ENCODE data around the gene ISM1.
A peak's percentile ranks its signal among the peaks of the same experiment; 100 is the strongest.

ISM1 gene

DNA sequence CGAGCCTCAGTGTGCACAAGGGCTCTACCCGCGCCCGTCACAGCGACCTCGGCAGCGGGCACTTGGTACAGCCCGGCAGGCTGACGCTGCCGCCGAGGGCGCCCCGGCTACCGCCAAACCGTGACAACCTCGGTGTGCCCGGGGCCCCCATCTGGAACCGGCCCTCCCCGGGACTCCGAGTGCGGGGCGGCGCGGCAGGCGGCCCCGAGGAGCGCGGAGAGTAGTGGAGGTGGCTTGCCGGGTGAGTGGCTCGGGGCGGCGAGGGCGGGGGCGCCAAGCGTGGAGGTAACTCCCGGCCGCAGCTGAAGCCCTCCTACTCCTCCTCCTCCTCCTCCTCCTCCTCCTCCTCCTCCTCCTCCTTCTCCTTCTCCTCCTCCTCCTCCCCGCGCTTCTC, at the start of gene ISM1:
ISM1 (plus strand) TSS at position 371 of the 394 bp plus-strand sequence. CDS start 503 bp downstream, outside the sequence.
- DNase-seq (ENCODE audit: low read depth, low spot score) = no peak

DNA sequence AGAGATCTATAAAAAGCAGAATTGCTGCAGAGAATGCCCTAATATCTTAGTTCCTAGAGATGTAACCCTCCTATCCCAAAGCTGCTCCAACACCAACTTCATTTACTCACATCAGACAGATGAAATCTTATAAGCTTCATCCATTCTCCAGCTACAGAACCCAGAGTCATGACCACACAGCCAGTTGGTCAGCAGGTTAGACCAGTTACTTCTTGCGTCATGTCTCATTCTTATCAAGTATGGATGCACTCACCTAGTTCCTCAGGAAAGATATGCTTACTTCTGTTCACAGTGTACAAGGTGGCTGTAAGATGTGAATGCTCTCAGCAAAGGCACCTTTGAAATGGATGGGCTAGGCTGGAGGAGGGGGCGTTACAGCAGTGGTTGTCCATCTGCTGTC, 47.9 kb upstream of the ISM1 start:
- no peak for DNase-seq (ENCODE audit: low read depth, low spot score)

DNA sequence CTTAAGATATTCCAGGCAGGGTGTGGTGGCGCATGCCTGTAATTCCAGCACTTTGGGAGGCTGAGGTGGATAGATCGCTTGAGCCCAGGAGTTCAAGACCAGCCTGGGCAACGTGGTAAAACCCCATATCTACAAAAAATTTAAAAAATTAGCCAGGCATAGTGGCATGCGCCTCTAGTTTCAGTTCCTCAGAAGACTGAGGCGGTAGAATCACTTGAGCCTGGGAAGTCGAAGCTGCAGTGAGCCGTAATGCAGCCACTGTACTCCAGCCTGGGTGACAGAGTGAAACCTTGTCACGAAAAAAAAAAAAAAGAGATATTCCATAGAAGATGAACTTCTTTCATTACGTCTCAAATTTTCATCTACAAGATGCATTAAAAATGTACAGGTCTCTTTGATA, 46.7 kb upstream of the ISM1 start:
- no peak for DNase-seq (ENCODE audit: low read depth, low spot score)

DNA sequence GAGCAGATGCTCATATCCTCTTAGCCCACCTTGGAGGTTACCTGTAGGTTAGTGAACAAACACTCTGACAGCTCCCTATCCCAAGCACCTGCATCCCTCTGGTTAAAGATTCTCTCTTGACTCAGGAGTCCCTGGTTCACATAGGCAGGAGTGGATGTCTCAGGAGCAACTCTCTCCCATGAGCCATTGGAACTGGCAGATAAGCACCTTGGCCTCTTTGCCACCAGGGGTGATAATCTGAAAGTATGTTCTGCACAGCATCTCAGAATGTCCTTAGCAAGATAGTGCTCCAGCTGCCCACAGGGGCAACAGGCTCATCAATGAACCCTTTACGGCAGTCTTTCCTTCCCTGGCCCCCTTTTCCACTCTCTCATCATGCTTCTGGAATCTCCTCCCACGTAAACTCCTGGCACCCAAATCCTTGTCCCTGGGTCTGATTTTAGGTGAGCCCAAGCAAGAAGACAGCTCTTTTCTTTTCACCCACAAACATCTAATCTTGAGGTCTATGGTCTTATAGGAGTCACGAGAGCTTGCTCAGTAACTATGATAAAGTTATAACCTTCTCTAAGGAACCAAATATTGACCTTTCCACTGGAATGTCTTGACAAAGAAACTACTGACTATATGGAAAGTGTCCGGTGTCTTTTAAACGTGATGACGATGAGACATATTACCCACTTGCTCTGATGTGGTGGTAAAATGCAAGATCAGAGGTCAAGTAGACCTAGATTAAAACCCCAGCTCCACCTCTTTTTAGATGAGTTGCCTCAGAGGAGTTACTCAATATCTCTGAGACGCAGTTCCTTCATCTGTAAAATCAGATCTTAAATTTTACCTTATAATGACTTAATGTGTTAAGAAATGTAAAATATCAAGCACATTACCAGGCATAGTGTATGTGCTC, 39.8 kb upstream of the ISM1 start:
- DNase-seq (ENCODE audit: low read depth, low spot score) = no peak

DNA sequence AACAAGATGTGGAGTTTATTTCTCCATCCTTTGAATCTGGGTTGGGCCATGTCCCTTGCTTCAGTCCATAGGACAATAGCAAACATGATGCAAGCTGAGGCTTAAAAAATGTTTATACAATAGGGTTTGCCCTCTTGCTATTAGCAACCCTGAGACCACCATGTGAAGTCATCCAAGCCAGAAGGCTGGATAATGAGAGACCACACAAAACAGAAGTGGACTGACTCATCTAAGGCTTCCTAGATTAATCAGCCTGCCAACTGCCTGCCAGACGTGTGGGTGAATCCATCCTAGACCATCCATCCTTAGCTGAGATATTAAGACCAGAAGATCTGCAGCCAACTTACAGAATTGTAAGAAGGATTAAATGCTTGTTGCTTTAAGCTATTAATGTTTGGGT, 38.1 kb upstream of the ISM1 start:
- no peak for DNase-seq (ENCODE audit: low read depth, low spot score)

DNA sequence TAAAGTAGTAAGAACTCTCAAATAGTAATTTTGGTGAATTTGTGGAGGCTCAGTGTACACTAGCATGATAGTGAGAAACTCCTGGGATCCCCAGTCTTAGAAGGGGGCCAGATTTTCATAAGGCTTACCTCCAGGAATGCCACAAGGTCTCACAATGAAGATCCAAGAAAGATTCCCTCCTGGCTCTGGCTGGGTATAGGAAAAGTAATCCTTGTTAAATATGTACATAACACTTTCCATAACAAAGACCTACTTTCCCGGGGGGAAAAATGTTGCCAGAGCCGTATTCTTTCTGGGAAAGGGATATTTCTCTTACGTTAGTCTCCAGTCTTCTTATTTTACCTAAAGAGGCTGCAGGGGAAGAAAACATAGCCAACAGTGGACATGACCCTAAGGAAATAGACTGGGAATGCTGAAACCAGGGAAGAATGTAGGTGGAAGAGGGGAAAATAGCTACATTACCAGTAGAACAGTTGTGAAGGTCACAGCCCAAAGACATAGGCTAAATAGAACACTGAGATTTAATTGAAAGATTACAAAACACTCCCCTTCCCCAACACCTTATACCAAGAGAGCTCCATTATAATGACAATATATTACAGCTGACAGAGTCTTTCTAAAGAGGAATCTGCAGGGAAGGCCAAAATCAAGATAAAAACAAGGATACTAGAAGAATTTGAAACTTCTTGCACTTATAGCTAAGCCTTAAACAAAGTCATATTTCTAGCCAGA, 34.9 kb upstream of the ISM1 start:
- no peak for DNase-seq (ENCODE audit: low read depth, low spot score)

DNA sequence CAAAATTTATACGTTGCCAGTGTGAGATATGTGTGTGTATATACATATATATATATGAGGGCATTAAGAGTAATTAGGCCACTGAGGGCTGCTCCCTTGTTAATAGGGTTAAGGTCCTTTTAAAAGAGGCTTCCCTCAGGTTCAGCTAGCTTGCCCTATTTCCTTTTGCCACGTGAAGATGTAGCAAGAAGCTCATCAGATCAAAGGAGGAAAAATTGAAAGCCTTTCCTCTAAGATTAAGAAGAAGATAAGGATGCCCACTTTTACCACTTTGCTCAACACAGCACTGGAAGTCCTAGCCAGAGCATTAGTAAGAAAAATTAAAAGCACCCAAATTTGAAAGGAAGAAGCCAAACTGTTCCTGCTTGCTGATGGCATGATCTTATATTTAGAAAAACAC, 33.2 kb upstream of the ISM1 start:
- no peak for DNase-seq (ENCODE audit: low read depth, low spot score)

DNA sequence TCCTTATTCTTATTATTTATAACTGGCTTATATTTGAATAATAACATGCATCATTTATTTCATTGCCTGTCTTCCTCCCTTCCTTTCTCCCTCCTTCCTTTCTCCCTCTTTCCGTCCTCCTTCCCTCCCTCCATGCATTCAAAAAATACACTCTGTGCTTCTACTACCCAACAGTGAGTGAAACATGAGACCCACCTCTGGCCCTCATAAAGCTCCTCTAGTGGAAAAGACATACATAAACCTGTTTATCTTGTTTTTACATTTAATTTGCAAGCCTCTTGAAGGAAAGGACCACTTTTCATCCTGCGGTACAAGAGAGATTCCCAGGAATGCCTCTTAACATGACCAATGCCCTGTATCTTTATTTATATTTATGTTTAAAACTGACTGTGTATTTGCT, 21.8 kb upstream of the ISM1 start:
- no peak for DNase-seq (ENCODE audit: low read depth, low spot score)

DNA sequence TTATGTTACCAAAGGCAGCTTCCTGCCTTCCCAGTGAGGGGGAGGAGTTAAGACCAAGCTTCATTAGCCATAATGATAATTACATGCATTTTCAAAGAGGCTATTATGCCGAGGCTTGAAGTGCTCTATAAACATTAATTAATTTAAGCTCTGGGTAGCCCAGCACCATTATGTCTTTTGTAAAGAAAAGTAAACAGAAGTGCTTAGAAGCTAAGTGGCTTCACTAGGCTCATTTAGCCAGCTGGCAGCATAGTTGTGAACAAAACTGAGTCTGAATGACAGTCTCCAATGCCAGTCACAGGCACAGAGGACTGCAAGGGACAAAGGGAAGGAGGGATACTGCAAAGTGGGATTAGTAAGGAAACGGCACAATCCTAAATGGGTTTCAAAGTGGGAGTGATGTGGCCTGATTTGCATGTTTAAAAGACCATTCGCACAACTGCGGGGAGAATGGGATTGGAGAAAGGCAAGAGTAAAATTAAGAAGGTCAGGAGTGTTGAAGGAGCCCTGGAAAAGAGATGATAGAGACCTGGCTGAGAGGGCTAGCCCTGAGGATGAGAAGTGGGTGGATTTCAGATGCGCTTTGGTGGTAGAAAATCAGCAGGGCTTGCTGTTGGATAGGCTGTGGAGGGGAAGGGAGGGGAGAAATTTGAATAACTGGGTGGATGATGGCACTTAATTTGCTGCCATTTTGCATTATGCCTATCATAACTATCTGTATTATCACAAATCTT, 20.1 kb upstream of the ISM1 start:
- no peak for DNase-seq (ENCODE audit: low read depth, low spot score)

DNA sequence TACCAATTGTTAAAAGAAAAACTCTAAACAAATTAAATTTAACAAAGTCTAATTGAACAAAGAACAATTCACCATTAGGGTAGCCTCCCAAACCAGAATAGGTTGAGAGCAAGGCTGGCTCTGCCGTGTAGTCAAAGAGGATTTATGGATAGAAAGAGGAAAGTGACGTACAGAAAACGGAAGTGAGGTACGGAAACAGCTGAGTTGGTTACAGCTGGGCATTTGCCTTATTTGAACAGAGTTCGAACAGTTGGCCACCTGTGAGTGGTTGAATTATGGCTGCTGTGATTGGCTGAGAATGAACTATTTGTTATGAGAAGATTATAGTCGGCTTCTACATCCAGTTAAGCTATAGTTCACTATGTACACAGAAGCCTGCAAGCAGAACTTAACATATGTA, 18.5 kb upstream of the ISM1 start:
- DNase-seq (ENCODE audit: low read depth, low spot score) = no peak

DNA sequence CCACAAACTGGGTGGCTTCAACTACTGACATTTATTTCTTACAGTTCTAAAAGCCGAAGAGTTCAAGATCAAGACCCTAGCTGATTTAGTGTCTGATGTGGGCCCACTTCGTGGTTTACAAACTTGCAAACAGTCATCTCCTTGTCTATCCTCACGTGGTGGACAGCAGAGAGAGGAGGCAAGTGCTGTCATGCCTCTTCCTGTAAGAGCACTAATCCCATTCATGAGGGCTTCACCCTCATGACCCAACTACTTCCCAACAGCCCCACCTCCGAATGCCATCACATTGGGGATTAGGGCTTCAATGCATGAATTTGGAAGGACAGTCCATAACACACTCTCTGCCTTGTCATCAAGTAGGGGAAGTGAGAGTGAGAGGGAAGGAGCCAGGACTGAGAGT, 15.6 kb upstream of the ISM1 start:
- no peak for DNase-seq (ENCODE audit: low read depth, low spot score)

DNA sequence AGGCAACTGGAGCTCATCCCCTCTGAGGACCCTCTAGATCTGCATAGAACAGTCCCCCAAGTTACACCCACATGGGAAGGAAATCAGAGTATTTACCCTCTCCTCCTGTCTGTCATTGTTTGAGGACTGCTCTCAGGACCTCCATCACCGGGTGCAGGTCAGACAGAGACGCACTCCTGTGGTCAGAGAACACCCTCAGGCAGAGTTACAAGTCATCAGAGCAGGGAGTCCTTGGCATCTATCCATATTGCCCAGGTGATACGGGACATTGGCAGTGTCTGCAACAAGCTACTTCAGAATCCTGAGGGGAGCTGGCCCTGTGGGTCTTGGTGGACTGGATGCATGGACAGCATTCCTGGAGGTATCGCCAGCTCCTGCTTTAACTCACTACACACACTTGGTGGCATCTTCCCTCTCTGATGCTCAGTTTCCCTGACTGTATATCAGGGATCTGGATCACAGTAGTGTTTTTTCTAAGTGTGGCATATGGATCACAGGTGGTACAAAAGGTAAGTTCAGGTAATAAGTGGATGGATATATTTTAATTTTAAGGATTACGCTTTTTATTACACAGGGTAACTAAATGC, 15.1 kb upstream of the ISM1 start:
- DNase-seq (ENCODE audit: low read depth, low spot score) = no peak

DNA sequence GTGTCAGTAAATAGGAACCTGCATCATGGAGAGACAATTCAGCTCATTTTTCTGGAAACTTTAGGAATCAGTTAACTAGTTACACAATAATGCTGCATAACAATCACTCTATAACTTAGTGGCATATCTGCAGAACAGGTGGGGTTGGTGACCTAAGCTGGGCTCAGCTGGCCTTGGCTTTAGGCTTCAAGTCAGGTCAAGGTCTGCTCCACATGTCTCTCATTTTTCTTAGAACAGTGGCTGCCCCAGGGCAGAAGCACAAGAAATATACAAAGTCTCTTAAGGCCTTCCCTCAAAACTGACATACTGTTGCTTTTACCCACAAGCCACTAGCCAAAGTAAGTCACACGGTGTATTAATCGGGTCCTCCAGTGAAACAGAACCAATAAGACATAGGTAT, 14.1 kb upstream of the ISM1 start:
- DNase-seq (ENCODE audit: low read depth, low spot score) = no peak

DNA sequence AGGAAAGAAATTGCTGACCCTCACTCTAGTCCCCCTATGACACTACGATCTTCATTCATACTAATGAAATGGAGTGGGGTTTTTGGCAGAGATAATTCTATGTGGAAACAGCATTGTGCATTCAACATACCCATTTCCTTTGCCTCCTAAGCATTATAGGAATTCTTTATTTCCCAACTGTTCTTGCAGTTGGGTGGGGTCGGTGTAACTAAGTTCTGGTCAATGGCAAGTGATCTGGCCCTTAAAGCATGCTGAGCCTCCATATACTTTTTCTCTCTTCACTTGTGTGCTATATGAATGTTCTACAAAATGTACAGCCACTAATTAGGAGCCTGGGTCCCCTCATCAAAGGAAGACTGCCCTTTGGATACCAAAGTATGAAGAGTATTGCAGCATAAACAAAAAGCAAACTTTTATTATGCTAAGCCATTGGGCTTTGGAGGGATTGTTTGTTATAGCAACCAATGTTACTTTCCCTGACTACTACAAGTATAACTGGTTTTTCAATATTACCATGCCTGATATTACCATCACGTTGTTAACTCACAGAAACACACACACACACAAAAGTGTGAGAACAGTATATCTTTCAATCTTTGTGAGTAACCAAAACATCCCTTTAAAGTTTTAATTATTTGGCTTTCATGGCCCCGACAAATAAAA, 9.0 kb upstream of the ISM1 start:
- DNase-seq (ENCODE audit: low read depth, low spot score) = no peak

DNA sequence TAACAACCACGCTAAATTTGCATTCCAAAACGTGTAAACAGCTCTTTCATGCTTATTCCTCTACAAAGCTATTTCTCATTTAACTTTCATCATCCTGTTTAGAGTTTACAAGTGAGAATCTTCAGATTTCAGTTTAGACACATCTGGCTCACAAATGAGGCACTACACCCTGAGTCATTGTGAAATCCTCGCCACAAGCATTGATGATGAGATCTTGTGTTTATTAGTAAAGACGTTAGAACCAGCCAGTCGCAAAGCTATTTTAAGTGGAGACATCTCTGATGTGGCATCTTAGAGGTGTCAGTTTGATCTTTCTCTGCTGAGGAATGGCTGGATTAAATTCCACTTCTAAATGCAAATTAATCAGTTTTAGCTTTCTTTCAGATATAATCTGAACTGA, 8.3 kb upstream of the ISM1 start:
- no peak for DNase-seq (ENCODE audit: low read depth, low spot score)

DNA sequence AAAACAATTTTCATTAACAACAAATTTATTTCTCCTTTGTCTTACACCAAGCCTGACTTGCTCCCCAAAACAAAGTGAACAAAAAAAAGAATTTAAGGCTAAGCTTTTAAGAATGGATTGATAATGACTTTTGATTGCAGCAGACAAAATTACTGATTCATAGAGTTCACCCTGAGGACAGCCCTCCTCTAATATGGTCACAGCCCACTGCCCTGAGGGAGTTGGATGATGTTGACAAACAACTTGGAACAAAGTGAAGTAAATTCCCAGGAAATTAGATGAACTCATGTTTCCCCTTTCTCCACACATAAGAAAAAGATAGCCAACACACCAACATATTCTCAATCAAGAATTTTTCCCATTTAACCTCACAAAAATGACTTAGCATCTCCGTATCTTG, 7.7 kb upstream of the ISM1 start:
- DNase-seq (ENCODE audit: low read depth, low spot score) = no peak

DNA sequence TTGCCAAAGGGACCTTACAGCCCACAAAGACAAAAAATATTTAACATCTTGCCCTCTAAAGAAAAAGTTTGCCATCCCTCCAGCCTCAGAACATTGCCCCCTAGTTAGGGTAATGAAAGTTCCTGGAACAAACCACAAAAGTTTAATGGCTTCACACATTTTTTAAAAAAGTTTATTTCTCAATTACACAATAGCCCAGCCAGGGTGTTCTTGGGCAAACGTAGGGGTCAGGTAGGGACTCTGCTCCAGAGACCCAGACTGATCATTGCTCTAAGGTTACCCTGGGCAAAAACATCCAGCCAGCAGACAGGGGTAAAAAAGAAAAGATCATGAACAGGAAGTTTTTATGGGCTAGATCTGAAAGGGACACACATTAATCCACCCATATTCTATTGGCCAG, 4.5 kb upstream of the ISM1 start:
- DNase-seq (ENCODE audit: low read depth, low spot score) = no peak

DNA sequence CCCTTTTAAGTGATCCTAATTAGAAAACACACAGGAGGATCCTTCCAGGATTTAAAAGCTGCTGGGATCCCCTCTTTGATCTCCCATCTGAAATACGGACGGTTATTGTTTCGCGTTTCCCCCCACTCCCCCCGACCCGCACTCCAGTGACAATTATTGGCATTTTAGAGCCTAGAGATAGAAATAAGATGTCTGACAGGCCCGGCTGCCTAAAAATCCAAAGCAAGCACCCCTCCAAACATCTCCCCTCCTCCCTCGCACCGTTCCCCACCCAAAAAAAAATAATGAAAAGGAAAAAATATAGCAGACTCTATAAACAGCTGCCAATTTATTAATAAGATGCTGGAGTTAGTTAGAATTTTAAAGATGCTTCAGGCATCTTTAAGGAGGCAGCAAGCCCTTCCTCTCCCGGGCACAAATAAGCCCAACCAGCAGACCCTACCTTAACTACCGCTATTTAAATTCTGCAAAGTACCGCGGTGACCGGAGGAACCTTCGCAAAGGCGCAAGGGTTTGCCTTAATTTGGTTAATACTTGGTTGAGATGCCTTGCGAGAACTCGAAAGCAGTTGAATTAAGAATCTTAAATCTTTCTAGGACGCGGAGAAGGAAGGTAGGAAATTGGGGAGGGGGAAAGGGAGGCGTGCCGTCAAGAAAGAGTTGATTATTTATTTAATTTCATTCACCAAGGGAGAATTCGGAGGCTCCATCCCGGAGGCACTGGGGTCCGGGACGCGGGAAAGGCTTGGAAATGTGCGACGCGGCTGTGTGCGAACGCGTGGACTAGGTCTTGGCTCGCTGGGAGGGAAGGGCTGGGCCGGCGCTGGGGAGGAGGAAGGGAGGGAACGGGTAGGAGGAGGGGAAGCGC, 1.5 kb upstream of the ISM1 start:
- no peak for DNase-seq (ENCODE audit: low read depth, low spot score)

DNA sequence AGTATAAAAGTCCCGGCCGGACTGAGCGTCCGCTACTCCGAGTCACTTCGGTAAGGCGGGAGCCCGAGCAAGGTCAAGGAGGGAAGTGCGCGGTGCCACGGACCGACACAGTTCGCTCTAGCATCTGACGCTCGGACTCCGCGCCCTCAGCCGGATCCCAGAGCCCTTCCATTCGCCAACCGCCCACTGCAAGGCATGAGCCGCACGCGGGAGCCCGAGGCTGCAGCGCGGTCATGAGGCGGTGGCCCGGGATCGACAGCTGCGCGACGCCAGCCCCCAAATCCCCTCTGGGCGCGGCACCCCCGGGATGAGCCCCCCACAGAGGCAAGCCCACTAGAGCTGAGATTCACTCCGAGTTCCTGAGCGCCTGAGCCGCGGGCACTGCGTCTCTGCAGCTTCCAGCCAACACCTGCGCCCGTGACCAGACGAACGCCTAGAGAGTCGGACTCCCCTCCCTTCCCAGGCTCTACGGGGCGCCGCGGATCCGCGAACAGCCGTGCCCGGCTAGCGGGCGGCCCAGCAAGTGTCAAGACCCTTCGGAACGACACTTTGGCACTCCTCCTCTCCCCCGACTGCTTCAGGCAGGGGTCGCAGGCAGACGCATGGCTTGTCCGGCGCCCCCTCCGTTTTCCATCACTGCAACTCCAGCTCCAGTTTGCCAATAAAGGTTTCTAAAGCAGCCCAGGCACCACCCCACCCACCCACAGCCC, 725 bp upstream of the ISM1 start:
- DNase-seq (ENCODE audit: low read depth, low spot score) = peak; percentile 11

DNA sequence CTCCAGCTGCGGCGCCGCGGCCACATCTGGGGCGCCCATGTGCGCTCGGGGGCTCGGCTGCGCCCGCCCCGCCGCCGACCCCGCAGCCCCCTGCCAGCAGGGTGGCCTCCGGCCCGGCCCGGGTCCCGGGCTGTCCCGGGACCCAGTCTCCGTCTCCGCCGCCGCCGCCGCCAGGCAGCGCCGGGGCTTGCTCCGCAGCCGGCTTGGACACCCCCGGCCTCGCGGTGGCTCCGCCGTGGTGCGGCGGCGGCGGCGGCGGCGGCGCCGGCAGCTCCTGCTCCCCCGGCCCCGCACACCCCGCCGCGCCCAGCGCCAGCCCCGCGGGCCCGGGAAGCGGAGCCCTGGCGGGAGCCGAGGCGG, 219 bp downstream of the ISM1 start:
- no peak for DNase-seq (ENCODE audit: low read depth, low spot score)

Data from brain pericyte (primary cell).